Measurements from ENCODE around the gene ADAMTSL3.
"Not testable (repeated sequence)": the region's sequence is repeated elsewhere in the genome, so short reads cannot be mapped to it uniquely, and the experiment has no call there.

The ADAMTSL3 gene

DNA sequence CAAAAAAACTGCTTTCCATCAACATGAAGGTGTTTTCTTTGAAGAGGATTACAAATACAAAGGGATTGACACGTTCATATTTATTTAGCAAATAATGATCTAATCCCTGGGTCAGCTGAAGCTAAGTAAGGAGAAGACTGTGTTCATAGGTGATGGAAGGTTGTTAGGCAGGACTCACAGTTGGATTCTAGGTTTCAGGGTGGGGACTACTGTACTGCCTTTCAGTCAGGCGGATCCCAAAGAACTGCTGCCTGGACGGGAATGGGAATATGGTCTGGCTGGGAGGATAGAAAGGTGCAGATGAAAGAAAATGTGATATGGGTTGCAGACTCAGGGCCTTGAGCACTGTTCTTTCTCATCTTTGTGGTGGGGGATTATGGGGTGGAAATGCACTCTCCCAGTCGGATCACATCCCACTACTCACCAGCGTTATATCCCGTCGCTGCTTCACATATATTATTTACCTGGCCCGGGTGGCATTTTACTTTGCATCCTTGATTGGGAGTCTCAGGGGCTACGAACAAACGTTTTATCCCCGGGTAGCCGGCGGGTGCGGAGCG is 425.5 kb downstream of the ADAMTSL3 start:
- H3K27ac ChIP-seq (ENCODE audit: low read depth, low read length) = not testable (repeated sequence)
- peaks cover 39% of the 10 kb centered on the region for H3K27me3 ChIP-seq (ENCODE audit: control insufficient read depth, insufficient read depth, low read length)
- peak overlapping the region; percentile 73 for H3K4me3 ChIP-seq (ENCODE audit: low read depth, low read length)

DNA sequence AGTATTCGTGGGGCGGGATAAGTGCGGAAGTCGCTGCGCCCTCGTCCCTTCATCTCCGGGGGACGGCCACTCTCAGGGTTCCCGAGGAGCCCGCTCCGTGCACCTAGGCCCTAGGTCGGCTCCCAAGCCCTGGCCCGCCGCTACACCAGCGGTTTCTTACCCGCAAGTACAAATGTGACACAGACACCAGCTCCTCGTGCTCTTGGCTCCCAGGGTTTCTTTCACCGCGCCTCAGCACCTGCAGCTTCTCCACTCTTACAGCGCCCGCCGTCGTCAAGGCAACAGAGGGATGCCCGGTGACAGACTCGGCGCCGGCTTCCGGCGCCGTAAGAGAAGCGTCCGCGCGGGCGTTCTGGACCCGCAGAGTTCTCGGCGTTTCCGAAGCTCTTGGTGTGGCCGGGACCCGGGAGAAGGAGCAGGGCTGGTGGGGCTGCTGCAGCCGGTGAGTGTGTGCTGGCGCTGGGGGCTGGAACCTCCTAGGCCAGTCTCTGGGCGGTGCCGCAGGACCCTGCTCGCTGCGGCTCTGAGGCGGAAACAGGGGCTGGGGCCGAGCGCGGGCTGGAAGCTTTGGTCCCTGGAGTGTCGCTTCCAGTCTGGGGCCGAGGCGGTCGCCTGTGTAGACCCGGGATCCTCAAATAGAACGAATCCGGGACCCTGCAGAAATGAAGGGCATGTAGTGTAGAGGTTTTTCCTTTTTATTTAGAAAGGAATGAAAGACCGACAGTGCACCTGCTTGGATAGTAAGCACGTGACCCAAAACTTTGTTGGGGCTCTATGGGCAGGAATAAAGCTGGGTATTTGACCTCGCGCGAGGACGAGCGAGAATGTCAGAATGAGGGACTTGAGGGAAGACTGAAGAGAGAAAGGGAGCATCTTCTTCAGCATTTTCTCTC is 426.2 kb downstream of the ADAMTSL3 start:
- Histone ChIP-seq H3K4me1 (ENCODE audit: control insufficient read depth, insufficient read depth, low read length) (no peaks in the 10 kb centered on the region), H3K27me3 (ENCODE audit: control insufficient read depth, insufficient read depth, low read length) (peaks cover 39% of the 10 kb centered on the region), H3K4me3 (ENCODE audit: low read depth, low read length) (peak overlapping the region; percentile 73), H3K36me3 (ENCODE audit: control insufficient read depth, insufficient read depth, low read length) (no peaks in the 10 kb centered on the region), H3K27ac (ENCODE audit: low read depth, low read length) (no peak overlapping the region), H3K9ac (ENCODE audit: low read length) (no peak overlapping the region), H3K9me3 (ENCODE audit: control insufficient read depth, insufficient read depth, low read depth, low read length) (no peaks in the 10 kb centered on the region)

More for the DNA sequence above, 425.5 kb downstream of the ADAMTSL3 start:
- H3K9ac ChIP-seq (ENCODE audit: low read length); H3K36me3 ChIP-seq (ENCODE audit: control insufficient read depth, insufficient read depth, low read length); H3K4me1 ChIP-seq (ENCODE audit: control insufficient read depth, insufficient read depth, low read length); H3K9me3 ChIP-seq (ENCODE audit: control insufficient read depth, insufficient read depth, low read depth, low read length): not testable (repeated sequence)

DNA sequence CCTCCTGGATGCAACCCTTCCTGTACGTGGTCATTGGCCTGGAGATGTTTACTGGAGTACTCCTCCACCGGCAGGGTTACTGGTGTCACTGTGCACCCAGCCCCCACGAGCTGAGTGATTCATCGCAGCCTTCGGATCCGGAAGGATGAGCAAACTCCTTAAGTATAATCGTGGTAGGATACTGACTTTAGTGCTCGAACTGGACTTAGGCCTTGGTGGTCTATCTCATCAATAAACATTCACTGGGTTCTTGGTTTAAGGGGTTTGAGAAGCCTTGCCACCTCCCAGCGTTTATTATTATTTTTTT is 426.8 kb downstream of the ADAMTSL3 start:
- not testable (repeated sequence) for H3K27ac ChIP-seq (ENCODE audit: low read depth, low read length); H3K9ac ChIP-seq (ENCODE audit: low read length); H3K9me3 ChIP-seq (ENCODE audit: control insufficient read depth, insufficient read depth, low read depth, low read length); H3K4me1 ChIP-seq (ENCODE audit: control insufficient read depth, insufficient read depth, low read length); H3K36me3 ChIP-seq (ENCODE audit: control insufficient read depth, insufficient read depth, low read length)
- peak overlapping the region; percentile 73 for H3K4me3 ChIP-seq (ENCODE audit: low read depth, low read length)
- peaks cover 39% of the 10 kb centered on the region for H3K27me3 ChIP-seq (ENCODE audit: control insufficient read depth, insufficient read depth, low read length)

DNA sequence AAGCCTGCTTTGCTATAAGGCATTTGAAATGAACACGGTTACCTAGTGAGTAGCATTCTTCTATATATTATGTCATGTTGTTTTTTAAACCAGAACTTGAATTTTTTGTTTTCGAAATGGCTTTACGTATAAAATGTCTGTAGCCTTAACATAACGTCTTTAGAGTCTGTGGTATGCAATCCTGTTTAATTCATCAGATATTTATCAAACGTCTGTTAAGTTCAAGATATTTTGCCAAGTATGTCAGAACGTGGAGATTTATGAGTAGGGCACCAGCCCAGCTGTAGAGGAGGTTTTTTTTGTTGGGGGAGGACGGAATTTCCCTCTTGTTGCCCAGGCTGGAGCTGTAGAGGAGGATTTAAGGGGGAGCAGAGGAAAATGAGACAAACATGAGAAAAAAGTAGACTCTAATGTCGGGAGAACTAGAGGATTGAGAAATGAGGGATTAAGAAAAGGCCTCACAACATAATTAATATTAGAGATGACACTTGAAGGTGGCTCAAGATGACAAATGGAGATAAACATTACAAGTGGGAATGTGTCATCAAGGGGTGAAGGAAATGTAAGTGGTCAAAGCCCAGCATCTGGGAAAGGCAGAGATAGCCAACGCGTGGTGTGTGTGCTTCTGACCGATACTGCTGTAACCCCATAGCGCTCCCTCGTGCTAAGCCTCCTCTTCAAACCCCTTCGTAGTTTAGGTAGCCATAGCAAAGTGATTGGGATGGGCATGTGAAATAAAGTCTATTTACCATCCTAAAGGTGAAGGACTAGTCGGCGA is 427.7 kb downstream of the ADAMTSL3 start:
- peaks cover 39% of the 10 kb centered on the region for H3K27me3 ChIP-seq (ENCODE audit: control insufficient read depth, insufficient read depth, low read length)
- H3K9me3 ChIP-seq (ENCODE audit: control insufficient read depth, insufficient read depth, low read depth, low read length) = no peaks in the 10 kb centered on the region
- H3K36me3 ChIP-seq (ENCODE audit: control insufficient read depth, insufficient read depth, low read length) = no peaks in the 10 kb centered on the region
- no peaks in the 10 kb centered on the region for H3K4me1 ChIP-seq (ENCODE audit: control insufficient read depth, insufficient read depth, low read length)
- H3K4me3 ChIP-seq (ENCODE audit: low read depth, low read length) = no peak overlapping the region
- H3K27ac ChIP-seq (ENCODE audit: low read depth, low read length) = no peak overlapping the region
- no peak overlapping the region for H3K9ac ChIP-seq (ENCODE audit: low read length)

DNA sequence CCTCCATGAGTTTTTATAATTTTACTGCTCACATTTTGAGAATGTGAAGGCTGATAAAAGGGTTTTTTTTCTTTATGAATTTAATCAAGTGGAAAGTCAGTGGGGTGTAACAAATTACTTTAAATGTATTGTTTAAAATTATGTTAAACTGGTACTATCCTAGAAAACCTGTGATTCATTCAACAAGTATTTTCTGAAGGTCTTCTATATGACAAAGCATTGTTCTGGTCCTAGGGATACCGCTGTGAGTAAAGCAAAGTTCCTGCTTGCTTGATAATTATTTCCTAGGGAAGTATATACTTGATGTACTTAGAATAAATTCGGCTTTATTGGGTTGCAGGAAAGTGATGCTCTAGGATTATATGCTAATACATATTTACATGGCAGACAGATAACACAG is 428.8 kb downstream of the ADAMTSL3 start:
- Histone ChIP-seq H3K9ac (ENCODE audit: low read length) (no peak overlapping the region), H3K4me1 (ENCODE audit: control insufficient read depth, insufficient read depth, low read length) (no peaks in the 10 kb centered on the region), H3K9me3 (ENCODE audit: control insufficient read depth, insufficient read depth, low read depth, low read length) (no peaks in the 10 kb centered on the region)

DNA sequence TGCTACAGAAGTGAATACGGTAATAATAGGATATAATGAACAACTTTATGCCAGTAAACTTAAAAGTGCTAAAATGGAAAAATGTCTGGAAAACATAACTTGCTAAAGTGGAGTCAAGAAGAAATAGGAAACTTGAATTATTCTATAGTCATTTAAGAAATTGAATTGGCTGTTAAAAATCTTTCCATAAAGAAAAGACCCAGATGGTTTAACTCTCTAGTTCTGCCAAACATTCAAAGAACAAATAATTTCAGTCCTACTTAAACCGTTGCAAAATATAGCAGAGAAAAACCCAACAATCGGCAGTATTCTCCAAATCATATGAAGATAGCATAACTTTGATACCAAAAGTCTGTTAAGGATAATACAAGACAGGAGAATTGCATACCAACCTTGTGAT is 432.1 kb downstream of the ADAMTSL3 start:
- not testable (repeated sequence) for H3K9ac ChIP-seq (ENCODE audit: low read length); H3K27ac ChIP-seq (ENCODE audit: low read depth, low read length); H3K4me3 ChIP-seq (ENCODE audit: low read depth, low read length); H3K36me3 ChIP-seq (ENCODE audit: control insufficient read depth, insufficient read depth, low read length); H3K4me1 ChIP-seq (ENCODE audit: control insufficient read depth, insufficient read depth, low read length); H3K9me3 ChIP-seq (ENCODE audit: control insufficient read depth, insufficient read depth, low read depth, low read length)
- peaks cover 16% of the 10 kb centered on the region for H3K27me3 ChIP-seq (ENCODE audit: control insufficient read depth, insufficient read depth, low read length)

More for the DNA sequence above, 428.8 kb downstream of the ADAMTSL3 start:
- Histone ChIP-seq H3K27me3 (ENCODE audit: control insufficient read depth, insufficient read depth, low read length) (peaks cover 39% of the 10 kb centered on the region), H3K36me3 (ENCODE audit: control insufficient read depth, insufficient read depth, low read length) (no peaks in the 10 kb centered on the region), H3K4me3 (ENCODE audit: low read depth, low read length) (no peak overlapping the region), H3K27ac (ENCODE audit: low read depth, low read length) (no peak overlapping the region)
